COLO829 (cell line): ENCODE results near the gene TSPAN9.

Experiments
- DNase-seq: peaks from one replicate; pipeline ENCODE4 v3.0.0; 2012; ENCODE audit warnings: low spot score

TSPAN9 gene

DNA sequence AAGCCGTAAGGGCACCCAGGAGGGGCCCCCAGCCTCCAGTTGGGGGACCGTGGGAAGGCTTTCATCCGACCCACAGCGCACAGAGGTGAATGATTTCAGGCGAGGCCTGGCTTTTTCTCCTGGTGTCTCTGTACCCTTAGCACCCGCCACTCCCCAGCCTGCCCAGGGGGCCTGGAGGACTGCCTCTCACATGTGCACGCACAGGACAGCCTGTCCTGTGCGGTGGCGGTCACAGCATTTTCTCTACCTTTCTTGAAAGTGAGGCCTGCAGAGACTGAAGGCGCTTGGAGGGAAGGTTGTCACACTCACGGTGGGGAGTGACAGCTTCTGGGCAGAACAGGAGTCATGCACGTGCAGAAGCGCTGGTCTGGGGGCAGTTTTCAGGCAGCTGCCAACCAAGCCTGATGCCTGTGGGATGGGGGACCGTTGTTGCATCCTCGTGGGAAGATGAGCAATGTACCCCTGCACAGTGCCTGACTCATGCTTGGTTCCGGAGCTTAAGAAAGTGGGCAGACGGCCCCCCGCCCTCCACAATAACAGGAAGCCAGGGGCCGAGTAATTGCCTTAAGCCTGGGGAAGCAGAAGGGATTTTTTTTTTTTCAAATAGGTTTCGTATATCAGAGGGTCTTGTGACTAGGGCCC is 148.1 kb downstream of the TSPAN9 start:
- DNase-seq: no peak

DNA sequence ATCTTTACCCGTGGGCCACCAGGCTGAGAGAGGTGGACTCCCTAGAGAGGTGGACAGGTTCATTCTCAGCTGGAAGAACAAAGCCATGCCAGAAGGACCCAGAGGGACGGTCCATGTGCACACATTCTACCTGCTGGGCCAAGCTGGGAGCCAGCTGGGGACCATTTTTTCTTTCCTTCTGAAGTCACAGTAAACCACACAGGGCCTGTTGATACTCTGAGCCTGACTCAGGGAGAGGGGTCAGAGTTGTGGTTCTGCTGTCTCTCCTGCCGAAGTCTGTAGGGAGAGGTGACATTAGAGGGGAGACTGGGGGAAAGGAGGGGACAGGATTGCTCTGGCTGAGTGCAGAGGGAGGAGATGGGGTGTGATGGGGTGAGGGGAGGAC is 148.6 kb downstream of the TSPAN9 start:
- DNase-seq: no peak

DNA sequence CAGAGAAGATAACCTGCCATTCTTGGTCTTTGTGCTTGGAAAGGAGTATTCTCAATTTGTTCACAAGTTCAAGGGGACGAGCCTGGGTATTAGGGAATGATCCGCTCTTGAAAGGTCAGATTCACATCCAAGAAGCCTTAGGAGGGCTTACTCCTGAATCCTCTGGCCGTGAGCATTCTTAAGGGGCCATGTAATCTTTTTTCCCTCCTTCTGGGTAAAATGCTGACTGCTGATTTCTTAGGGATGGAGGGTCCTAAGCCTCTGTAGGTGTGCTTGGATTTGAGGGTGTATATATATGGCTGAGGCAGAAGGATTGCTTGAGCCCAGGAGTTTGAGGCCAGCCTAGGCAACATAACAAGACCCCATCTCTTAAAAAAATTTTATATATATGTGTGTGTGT is 149.1 kb downstream of the TSPAN9 start:
- no peak for DNase-seq

DNA sequence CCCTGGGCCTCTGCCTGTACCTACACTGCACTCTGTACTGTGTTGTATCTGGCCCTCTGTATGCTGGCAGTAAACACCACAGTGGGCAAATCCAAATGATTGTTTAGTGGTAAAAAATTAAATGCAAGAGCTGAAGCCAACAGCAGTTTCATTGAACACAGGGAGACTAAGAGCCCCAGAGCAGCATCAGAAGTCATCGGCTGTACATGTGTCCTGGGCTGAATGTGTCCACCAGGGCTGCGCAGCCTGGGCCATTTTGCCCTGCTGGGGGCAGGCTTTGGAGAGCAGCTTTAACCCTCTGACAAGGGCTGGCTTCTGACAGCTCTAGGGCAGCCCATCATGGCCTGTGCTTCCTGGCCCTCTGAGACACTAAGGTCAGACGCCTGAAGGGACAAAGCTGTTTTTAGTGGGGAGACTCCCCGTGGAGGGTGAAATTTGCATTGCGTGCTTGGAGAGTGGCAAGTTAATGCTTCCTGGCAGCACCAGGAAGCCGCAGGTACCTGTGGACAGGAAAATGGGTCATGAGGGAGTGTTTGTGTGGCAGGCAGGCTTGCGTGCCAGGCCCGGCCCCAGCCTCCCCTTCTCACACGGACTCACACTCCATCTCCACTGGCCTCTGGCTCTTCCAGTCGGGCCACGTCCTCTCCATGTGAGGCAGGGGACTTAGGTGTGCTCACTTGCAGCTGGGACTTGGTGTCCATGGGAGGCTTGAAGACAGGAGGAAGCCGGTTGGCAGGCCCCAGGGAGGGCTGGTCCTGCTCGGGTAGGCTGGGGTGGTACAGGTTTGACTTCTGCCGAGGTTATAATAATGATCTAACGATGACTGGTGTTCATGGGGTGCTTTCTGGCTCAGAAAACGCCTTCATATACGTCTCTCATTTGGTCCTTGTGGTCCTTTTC is 150.1 kb downstream of the TSPAN9 start:
- no peak for DNase-seq

DNA sequence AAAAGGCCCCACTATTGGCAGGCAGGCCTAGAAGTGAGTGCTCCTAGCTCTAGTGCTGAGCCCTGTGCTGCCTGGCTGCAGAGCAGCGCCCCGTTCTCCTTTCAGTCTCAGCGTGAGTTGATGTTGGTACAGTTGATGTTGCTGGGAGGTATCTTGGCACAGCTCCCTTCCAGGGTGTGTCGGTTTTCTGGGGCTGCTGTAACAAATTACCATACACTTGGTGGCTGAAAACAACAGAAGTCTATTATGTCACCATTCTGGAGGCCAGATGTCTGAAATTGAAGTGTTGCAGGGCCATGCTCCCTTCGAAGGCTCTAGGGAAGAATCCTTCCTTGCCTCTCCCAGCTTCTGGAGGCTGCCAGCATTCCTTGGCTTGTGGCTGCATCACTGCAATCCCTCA is 151.4 kb downstream of the TSPAN9 start:
- no peak for DNase-seq

DNA sequence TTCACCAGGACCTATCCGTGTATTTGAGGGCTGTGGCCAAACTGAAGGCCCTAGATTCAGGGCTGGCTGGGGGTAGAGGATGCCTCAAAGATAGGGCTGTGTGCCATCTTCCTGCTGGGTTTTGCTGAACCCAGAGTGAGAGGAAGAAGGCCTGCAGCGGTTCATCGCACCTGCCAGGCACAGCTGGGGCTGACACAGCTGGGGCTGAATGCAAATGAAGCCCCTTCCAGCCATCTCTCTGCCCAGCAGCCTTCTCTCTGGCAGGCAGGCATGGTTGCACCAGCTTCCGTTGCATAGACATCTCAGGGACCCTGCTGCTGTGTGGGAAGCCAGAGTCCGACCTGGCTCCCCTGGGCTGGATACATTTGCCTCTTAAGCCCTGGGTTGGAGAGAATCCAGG is 152.4 kb downstream of the TSPAN9 start:
- no peak for DNase-seq

DNA sequence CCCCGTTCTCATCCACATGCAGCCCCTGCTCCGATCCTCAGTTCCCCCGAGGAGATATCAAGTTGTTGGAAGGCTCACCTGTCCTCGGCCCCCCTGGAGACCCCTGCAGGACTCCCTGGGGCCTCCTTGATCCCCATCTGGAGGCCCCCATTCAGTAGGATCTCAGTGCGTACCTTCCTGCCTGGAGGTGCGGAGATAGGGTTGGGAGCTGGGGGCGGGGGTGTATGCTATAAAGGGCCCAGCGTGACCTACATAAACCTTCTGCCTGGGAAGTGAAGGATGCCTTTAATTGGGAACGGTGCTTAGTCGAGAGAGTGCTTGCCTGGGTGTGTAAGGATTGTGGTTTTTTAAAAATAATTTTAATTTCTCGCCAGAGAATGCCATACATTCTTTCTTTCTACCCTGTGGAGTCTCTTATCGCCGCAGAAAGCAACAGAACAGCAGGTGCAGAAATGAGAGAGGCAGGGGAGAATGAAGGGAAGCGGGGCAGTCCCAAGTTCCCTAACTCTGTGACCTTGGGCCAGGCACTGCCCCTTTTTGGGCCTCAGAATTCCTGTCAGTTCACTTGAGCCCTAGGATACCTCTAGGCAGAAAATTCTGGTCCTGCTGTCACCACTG is 153.7 kb downstream of the TSPAN9 start:
- no peak for DNase-seq

DNA sequence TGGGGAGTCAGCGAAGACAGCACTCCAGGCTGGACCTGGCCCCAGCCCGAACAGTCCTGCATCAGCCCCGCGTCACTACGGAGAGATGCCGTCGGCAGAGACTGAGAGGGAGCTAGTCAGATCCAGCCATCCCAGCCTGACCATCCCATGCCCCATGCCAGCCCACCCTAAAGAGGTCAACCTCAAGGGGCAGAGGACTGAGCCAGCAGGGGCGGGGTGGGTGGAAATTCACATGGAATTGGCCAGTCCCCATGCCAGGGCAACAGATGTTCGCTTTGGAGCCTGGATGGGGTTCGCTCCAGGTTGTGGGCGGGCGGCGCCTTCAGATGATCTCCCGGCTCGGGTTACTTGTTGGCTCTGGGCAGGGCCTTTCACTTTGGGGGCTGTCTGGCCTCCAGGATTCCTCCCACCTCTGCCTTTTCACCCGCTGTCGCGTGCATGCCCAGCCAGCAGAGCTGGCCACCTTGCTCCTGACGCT is 154.3 kb downstream of the TSPAN9 start:
- DNase-seq: no peak

DNA sequence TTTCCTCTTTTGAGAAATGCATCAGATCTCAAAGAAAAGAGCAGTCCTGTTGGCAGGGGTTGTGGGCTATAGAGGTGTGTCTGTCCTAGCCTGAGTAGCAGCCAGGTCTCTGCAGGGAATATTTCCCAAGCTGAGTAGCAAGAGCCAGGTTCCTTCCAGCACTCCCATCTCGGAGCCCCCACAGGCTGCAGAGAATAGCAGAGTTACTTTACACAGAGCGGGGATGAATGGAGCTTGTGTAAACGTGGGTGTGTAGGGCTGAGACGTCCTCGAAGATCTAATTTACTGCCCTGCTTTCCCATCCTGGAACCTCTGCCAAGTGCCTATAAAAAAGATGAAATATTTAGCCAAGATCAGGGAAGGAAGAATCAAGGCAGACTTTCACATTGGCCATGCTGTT is 156.6 kb downstream of the TSPAN9 start:
- no peak for DNase-seq

DNA sequence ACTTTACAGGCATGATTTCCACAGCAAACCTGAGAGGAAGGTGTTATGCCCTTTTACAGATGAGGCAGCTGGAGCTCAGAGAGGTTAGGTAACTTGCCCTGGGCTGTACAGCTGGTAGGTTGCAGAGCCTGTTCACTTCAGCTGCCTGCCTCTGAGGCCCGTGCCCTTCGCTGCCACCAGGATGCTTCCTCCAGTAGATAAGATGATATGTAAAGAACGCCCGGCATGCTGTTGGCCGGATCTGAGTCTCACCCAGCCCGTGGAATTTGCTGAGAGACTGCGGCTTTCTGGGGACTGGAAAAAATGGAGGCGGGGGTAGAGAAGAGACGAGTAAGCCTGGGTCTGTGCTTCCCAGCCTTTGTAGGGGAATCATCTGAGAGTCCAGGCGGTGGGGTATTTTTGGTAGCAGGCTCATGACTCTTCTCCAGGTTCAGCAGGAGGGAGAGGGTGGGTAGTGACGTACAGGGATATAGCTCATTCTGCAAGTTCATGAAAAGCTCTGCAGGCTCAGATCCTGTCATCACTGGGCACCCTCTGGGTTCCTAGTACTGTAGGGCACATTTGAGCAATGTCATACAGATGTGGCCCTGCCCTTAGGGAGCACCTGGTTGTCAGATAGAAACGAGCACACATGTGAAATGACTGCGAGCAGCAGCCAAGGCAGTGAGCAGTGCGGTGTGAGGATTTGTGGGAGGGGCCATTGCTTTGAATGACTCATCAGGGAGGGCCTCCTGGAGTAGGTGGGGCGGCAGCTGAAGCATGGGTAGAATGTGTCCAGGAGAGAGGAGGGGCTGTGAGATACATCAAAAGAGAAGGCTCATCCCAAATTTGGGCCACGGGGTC is 159.4 kb downstream of the TSPAN9 start:
- DNase-seq: no peak

DNA sequence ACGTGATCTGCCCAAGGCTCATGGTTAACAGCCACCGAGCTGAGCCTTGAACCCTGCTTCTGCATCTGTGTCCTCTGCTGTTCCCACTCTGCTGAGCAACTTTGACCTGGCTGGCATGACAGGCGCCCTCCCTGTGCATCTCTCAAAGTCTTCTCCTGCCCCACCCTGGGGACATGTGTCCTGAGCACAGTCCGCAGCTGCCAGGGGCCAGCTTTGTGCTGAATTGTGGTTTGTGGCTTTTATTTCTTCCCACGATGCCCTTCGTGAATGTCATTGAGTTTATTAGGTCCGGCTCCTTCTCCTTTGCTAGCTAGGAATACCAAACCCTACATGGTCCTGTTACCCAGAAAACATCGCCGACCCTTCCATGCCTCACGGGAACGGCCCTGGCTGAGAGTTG is 161.0 kb downstream of the TSPAN9 start:
- DNase-seq: no peak

DNA sequence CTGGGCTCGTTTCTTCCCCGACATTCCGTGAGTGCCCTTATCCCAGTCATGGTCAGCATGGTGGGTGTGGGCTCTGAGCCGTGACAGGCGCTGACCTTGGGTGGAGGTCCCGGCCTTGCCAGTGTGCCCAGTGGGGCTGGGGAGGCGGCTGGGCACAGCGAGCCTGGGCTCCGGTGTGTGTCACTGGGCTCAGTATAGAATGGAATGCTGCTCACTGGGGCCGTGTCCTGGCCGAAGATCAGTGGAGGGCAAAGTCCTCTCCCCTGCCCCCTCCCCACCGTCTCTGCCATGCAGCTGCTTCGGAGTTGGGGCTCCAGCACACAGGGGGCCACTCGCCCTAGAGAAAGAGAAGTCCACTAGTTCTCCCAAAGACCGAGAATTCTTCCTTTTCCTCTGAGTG is 164.4 kb downstream of the TSPAN9 start:
- DNase-seq: no peak

DNA sequence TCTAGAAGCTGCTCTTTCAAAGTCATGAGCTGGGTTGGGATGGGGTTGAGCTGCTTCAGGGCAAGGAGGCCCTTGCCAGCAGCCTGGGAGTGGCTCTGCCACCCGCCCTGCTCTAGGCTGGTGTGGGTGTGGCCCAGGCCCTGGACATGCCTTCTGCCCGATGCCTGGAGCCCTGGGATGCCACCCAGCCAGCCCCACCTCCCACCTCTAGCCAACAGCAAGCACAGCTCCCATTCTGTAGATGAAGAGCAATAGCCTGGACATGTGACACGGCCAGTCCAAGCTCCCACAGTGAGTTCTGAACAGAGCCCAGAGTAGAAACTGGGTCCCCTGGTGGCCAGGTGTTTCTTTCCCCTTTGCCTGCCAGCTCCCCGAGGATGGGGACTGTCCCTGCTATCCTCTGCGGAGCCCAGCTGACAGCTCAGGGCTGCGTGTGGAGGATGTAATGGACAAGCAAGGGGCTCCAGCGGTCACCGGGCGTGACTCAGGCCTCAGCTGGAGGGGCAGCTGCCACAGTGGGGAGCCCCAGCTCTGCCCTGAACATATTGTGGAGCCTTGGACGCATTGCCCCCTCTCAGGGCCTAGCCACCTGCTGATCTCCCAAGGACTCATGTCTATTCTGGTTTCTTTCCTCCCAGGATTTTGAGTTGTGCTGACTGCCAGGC is 165.2 kb downstream of the TSPAN9 start:
- no peak for DNase-seq

DNA sequence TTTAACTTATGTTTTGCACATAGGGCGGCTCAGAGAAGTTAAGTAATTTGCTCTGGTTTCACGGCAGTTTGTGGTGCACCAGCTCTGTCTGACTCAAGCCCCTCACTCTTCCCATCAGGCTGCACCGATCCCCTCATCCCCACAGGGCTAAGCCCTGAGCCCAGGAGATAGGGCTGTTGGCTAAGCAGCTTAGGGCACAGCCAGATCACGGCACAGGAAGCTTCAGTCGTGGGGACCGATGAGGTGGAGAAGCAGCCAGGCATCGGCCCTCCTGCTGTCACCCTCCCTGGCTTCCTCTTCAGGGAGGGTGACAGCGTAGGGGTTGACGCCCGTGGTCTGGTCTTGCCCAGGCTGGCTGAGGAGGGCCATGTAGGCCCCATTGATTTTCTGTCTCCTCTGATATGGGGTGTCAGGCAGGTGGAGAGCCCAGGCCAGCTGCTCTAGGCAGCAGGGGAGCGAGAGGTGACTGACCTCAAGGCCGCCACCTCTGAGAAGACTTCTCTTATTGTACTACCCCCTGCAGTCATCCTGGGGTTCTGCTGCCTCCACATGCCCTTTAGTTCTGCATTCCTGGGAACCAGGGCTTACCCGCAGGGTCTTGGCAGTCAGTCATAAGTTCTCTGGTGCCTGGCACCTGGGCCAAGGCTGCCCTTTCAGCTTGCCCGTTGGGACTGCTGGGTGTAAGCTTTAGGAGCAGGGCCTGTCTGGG is 166.4 kb downstream of the TSPAN9 start:
- DNase-seq: no peak

DNA sequence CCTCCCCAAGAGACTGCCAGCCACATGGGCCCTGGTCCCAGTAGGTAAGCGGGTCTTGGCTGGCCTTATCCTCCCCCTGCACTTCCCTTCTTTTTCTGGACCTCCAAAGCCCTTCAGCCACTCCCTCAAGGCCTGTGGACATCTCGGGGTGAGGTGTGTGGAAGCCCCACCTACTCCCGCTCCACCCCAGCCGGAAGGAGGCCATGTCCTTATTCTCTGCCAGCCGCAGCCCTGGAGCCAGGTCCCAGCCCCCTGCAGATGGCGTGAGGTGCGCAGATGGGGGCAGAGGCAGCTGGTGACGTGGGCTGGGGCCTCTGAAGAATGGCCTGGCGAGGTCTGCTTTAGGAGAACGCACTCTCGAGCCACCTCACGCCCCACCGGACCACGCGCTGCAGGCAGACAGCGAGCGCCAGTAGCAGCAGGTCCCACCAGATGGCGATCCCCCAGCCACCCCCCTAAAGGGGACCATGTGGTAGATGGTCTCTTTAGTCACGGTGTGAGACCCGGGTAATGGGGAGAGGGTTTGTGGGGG is 167.1 kb downstream of the TSPAN9 start:
- no peak for DNase-seq

DNA sequence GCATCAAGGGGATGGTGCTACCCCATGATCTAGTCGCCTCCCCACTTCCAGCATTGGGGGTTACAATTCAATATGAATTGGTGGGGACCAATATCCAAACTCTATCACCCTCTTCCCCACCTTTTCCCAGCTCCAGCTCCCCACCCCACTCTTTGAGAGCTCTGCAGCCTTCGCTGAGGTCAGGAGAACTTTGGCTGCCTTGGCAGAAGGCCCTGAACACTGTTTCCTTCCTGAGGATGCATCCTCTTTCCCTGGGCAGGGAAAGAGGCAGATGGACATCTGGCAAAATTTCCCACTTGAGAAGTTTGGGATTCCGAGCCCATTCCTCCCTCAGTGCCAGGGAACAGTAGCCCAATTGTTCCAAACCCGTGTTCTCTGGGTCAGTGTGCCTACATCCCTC is 169.1 kb downstream of the TSPAN9 start:
- DNase-seq: no peak

DNA sequence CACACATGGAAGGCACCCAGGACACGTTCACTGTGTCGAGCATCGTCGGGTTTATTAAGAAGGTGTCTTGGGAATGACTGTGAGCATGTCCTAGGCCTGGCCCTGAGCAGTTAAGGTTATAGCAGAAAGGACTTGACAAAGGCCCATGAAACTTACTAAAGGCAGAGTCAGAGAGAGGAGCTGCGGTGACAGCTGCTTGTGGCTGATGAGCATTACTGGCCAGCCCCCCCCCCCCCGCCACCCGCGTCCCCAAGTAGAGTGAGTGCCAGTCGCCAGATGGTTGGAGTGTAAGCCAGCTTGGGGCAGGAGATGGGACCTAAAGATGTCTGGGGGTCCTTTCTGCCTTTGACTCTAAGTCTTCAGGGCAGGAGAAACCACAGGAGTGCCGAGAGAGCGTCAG is 169.9 kb downstream of the TSPAN9 start:
- no peak for DNase-seq

DNA sequence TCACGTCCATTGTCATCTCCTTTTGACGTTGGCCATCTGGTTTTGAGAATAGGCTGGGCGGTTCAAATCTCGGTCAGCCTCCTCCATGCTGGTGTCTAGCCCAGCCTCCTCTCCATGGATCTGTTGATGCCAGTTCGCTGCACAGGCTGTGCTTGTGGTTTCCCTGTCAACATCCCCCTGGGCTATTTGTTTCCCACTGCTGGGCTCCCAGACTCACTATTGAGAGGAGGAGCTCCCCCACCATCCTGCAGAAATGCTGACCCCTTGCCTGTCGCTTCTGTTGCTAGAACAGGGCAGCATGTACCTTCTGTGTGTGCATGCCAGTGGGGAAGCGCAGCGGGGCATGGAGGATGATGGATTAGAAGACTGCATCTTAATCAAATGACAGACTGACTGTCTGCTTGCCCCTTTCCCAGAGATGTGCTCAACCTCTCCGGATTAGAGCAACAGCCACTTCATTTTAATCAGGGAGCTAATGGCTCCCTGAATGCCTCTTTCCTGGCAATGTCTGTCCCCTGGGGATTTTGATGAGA is 170.5 kb downstream of the TSPAN9 start:
- no peak for DNase-seq

DNA sequence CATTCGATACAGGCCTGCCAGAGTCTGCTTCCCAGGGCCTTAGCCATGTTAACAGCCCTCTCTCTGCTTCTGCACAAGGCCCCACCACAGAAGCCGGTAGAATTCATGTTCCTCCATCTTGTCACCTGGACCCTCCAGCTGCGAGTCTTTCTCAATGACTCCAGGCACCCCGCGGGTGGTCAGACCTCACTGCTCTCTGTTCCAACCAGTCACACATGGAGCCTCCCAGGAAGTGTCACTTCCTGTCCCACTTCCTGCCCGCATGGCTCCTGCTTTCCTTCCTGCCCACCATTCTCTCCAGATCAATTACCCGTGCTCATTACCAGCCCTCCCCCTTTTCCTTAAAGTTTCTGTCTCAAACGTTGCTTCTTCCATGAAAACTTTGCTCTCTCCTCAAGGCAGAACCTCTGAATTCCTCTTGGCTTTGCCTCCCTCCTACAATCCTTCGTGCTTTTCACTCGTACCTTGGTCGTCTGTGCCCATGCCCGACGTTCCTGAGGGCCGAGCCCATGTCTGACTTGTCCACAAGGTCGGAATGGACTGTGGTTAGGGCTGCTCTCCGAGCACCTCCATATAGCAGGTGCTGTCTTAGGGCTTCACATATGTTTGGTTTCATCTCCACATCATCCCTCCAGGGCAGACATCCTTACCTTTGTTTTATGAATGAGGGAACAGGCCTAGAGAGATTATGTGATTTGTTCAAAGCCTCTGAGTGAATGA is 172.1 kb downstream of the TSPAN9 start:
- no peak for DNase-seq

DNA sequence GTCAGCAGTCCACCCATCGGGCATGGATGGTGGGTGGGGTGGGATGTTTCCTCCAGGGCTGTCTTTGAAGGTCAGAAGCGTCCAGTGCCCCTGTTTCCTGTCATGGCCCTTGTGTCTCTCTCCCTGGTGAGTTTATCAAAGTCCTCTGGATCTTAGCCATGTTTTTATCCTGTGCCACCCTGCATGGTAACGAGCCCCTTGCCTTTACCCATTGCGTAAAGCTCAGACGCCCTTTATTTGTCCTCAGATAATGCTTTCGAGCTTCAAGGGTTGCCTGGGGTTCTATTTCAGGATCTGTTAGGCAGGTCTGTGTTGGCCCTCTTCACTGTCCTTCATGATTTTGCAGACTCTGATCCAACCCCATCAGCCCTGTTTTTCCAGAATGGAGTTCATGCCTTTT is 172.9 kb downstream of the TSPAN9 start:
- DNase-seq: no peak
